Measurements from ENCODE around the gene ZNF878. TPM values are rescaled to one million over a fixed set of nuclear protein-coding genes. Genes with fewer than 3 reads are reported as not detected.
A peak's percentile ranks its signal among the peaks of the same experiment; 100 is the strongest.

Gene ZNF878
- total and polyA plus RNA-seq, 9 of the 15 experiments (the other 6 are each of a cell fraction or from before 2014, with no cell fraction given), result 0.30 to 1.4 (median 0.50) TPM

DNA sequence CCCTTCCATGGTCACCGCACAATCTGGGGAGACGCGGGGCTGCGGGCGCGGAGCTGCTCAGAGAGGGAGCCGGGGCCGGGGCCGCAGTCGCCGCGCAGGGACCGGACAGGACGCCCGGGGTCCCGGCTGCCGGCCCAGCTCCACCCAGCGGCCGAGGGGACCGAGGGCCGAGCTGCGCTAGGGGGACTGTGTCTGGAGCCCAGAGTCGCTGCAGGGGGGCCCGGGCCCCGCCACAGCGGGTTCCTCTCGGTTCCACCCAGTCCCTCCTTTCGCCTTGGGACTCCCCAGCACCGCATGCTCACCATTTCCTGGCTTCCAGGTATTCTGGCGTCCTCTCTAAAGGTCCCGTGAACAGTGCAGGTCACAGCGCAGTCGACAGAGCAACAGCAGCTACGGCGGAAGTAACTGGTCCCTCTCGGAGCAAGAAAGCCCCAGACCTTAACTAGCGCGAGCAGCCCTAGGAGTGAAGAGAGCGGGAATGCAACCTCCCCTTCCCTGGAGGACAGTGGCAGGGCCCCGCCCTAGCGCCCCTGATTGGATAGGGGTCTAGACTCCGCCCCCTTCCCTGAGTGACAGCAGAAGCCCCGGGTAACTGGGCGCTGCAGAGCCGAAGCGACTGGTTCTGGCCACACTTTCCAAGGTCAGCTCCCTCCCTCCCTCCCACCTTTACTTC, at the start of gene ZNF878 (continued):
- TF ChIP-seq, protein P1, sequence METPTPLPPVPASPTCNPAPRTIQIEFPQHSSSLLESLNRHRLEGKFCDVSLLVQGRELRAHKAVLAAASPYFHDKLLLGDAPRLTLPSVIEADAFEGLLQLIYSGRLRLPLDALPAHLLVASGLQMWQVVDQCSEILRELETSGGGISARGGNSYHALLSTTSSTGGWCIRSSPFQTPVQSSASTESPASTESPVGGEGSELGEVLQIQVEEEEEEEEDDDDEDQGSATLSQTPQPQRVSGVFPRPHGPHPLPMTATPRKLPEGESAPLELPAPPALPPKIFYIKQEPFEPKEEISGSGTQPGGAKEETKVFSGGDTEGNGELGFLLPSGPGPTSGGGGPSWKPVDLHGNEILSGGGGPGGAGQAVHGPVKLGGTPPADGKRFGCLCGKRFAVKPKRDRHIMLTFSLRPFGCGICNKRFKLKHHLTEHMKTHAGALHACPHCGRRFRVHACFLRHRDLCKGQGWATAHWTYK (CRISPR knock-in tag; IDR thresholded peaks at IDR 0.05), result no peak
- TF ChIP-seq ESRRB (CRISPR knock-in tag; IDR thresholded peaks at IDR 0.05; ENCODE audit: borderline replicate concordance) (no peak), ZNF583 (CRISPR knock-in tag; IDR thresholded peaks at IDR 0.05) (no peak), KAT7 (CRISPR knock-in tag; IDR thresholded peaks at IDR 0.05; ENCODE audit: borderline replicate concordance) (no peak), KDM4B (IDR thresholded peaks at IDR 0.05; ENCODE audit: borderline replicate concordance in 2 of 2, low read depth in 1 of 2) (no peak), ZNF3 (CRISPR knock-in tag; IDR thresholded peaks at IDR 0.05) (no peak), MAZ (CRISPR knock-in tag; conservative IDR thresholded peaks at IDR 0.05 in 1 of 2, IDR thresholded peaks at IDR 0.05 in 1 of 2) (peak in 1 of 2 experiments; percentile 65; a peak in 2 of 4 replicates), PRMT5 (CRISPR knock-in tag; IDR thresholded peaks at IDR 0.05) (no peak), ADNP (tag; IDR thresholded peaks at IDR 0.05) (no peak), PCBP1 (IDR thresholded peaks at IDR 0.05; ENCODE audit: low read depth, low read length, poor library complexity, severe bottlenecking) (no peak), GTF2E2 (tag; IDR thresholded peaks at IDR 0.05) (no peak), HCFC1 (IDR thresholded peaks at IDR 0.05; ENCODE audit: low read depth, low read length) (no peak), ZBED1 (IDR thresholded peaks at IDR 0.05) (no peak), FOXA3 (CRISPR knock-in tag; conservative IDR thresholded peaks at IDR 0.05 in 1 of 2, IDR thresholded peaks at IDR 0.05 in 1 of 2) (no peak), BRF1 (IDR thresholded peaks at IDR 0.05; ENCODE audit: borderline replicate concordance, extremely low read depth, insufficient read length) (no peak), POLR2B (IDR thresholded peaks at IDR 0.05; ENCODE audit: low read depth, partially characterized antibody) (peak; percentile 60)
- TF ChIP-seq, protein P2, sequence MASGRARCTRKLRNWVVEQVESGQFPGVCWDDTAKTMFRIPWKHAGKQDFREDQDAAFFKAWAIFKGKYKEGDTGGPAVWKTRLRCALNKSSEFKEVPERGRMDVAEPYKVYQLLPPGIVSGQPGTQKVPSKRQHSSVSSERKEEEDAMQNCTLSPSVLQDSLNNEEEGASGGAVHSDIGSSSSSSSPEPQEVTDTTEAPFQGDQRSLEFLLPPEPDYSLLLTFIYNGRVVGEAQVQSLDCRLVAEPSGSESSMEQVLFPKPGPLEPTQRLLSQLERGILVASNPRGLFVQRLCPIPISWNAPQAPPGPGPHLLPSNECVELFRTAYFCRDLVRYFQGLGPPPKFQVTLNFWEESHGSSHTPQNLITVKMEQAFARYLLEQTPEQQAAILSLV (tag; IDR thresholded peaks at IDR 0.05), result no peak
- TF ChIP-seq, protein P3, sequence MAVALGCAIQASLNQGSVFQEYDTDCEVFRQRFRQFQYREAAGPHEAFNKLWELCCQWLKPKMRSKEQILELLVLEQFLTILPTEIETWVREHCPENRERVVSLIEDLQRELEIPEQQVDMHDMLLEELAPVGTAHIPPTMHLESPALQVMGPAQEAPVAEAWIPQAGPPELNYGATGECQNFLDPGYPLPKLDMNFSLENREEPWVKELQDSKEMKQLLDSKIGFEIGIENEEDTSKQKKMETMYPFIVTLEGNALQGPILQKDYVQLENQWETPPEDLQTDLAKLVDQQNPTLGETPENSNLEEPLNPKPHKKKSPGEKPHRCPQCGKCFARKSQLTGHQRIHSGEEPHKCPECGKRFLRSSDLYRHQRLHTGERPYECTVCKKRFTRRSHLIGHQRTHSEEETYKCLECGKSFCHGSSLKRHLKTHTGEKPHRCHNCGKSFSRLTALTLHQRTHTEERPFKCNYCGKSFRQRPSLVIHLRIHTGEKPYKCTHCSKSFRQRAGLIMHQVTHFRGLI (CRISPR knock-in tag; IDR thresholded peaks at IDR 0.05), result no peak
- TF ChIP-seq, protein P4, sequence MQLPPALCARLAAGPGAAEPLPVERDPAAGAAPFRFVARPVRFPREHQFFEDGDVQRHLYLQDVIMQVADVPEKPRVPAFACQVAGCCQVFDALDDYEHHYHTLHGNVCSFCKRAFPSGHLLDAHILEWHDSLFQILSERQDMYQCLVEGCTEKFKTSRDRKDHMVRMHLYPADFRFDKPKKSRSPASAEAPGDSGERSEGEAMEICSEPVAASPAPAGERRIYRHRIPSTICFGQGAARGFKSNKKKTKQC (CRISPR knock-in tag; IDR thresholded peaks at IDR 0.05), result no peak
- TF ChIP-seq, protein P5, sequence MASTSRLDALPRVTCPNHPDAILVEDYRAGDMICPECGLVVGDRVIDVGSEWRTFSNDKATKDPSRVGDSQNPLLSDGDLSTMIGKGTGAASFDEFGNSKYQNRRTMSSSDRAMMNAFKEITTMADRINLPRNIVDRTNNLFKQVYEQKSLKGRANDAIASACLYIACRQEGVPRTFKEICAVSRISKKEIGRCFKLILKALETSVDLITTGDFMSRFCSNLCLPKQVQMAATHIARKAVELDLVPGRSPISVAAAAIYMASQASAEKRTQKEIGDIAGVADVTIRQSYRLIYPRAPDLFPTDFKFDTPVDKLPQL (IDR thresholded peaks at IDR 0.05; ENCODE audit: extremely low read depth, insufficient read length), result no peak
- TF ChIP-seq, protein P6, sequence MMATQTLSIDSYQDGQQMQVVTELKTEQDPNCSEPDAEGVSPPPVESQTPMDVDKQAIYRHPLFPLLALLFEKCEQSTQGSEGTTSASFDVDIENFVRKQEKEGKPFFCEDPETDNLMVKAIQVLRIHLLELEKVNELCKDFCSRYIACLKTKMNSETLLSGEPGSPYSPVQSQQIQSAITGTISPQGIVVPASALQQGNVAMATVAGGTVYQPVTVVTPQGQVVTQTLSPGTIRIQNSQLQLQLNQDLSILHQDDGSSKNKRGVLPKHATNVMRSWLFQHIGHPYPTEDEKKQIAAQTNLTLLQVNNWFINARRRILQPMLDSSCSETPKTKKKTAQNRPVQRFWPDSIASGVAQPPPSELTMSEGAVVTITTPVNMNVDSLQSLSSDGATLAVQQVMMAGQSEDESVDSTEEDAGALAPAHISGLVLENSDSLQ (IDR thresholded peaks at IDR 0.05), result peak; percentile 96

All from K562 (cell line).